SU-DHL-6 (cell line): Measurements from ENCODE around the gene CBL.

Experiments used
- H2AFZ ChIP-seq: fragments of 200-600 bp; sonication (generic); 2 replicates; pipeline ENCODE4 v1.6.1; 2014; ENCODE audit warnings: low read depth, mild to moderate bottlenecking, moderate library complexity, mixed read lengths, antibody characterized with exemption, low read length; ENCODE audit not compliant: severe bottlenecking
- H3F3A ChIP-seq: fragments of 200-600 bp; shearing (Covaris generic); 2 replicates; pipeline ENCODE4 v1.6.0; 2016; ENCODE audit warnings: antibody characterized with exemption, mild to moderate bottlenecking; ENCODE audit not compliant: insufficient read depth
- H3K27ac ChIP-seq: fragments of 200-600 bp; sonication (generic); 2 replicates; pipeline ENCODE4 v1.5.1; 2016; ENCODE audit warnings: low read depth, mild to moderate bottlenecking, low read length, moderate library complexity, mixed read lengths
- H3K27me3 ChIP-seq: fragments of 200-600 bp; sonication (generic), shearing (Covaris generic); 2 replicates; pipeline ENCODE4 v1.6.0; 2014; ENCODE audit warnings: mild to moderate bottlenecking, low read length
- H3K36me3 ChIP-seq: fragments of 200-600 bp; sonication (generic); 2 replicates; pipeline ENCODE4 v1.6.1; 2014; ENCODE audit warnings: mild to moderate bottlenecking, low read length, mixed read lengths
- H3K4me2 ChIP-seq: fragments of 300-600, 200-600 bp; shearing (Covaris generic), sonication (generic); 2 replicates; pipeline ENCODE4 v1.6.0; 2014; ENCODE audit warnings: low read length, low read depth, mild to moderate bottlenecking; ENCODE audit not compliant: poor library complexity, severe bottlenecking
- H3K4me3 ChIP-seq: fragments of 200-600 bp; sonication (generic); 2 replicates; pipeline ENCODE4 v1.5.1; 2014; ENCODE audit warnings: antibody characterized with exemption, low read length, mild to moderate bottlenecking, mixed read lengths; ENCODE audit not compliant: insufficient read depth, poor library complexity, severe bottlenecking
- H3K79me2 ChIP-seq: fragments of 200-600 bp; sonication (generic); 2 replicates; pipeline ENCODE4 v1.6.1; 2014; ENCODE audit warnings: mild to moderate bottlenecking, low read length, moderate library complexity; ENCODE audit not compliant: insufficient read depth
- H3K9ac ChIP-seq: fragments of 200-600 bp; sonication (generic); 2 replicates; pipeline ENCODE4 v1.7.0; 2014; ENCODE audit warnings: mild to moderate bottlenecking, low read length
- H3K9me2 ChIP-seq: fragments of 200-600 bp; sonication (generic); replicated peaks from 2 replicates; pipeline ENCODE4 v1.6.1; 2014; ENCODE audit warnings: low read length; ENCODE audit not compliant: insufficient read depth
- H3K9me3 ChIP-seq: fragments of 200-600 bp; sonication (generic); 2 replicates; pipeline ENCODE4 v1.6.1; 2014; ENCODE audit warnings: low read length, mixed read lengths; ENCODE audit not compliant: insufficient read depth
- H4K20me1 ChIP-seq: fragments of 200-600 bp; sonication (generic); 2 replicates; pipeline ENCODE4 v1.6.1; 2014; ENCODE audit warnings: low read depth, mild to moderate bottlenecking, antibody characterized with exemption, low read length, moderate library complexity, mixed read lengths
- EZH2phosphoT487 ChIP-seq: fragments of 200-600 bp; sonication (generic), shearing (Covaris generic); conservative IDR thresholded peaks from 2 replicates; pipeline ENCODE4 v1.6.1; 2018; ENCODE audit warnings: mild to moderate bottlenecking, antibody characterized with exemption, low read length, moderate library complexity, mixed read lengths
- TF ChIP-seq, protein P1 (sequence below): fragments of 200-600 bp; sonication (generic); IDR thresholded peaks from one replicate; pipeline ENCODE4 v1.5.1; 2017; ENCODE audit warnings: antibody characterized with exemption, mild to moderate bottlenecking, low read length, moderate library complexity; ENCODE audit not compliant: insufficient read depth, poor library complexity, severe bottlenecking

The CBL gene

DNA sequence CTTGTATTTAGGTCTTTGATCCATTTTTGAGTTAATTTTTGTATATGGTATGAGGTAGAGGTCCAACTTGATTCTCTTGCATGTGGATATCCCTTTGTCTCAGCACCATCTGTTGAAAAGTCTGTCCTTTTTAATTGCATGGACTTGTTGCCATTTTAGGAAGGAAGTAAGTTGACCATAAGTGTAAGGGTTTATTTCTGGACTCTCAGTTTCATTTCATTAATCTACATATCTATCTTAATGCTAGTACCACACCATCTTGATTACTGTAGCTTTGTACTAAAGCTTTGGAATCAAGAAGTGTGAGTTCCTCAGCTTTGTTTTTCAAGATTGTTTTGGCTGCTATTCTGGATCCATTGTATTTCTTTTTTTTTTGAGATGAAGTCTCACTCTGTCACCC is 31.4 kb downstream of the CBL start:
- Histone ChIP-seq H3K36me3 (peaks cover 9% of the 10 kb centered on the region; the same call in 1 of the 2 replicates), H3K27me3 (no peaks in the 10 kb centered on the region), H3K79me2 (peaks cover 56% of the 10 kb centered on the region), H2AFZ (no peak overlapping the region), H3F3A (peaks cover 8% of the 10 kb centered on the region; the same call in 1 of the 2 replicates), H3K4me3 (no peak overlapping the region), H3K27ac (no peak overlapping the region), H3K9ac (no peak overlapping the region), H3K4me2 (no peak overlapping the region), H4K20me1 (0 out of 2 replicates have a peak, but pooled peaks cover 3% of the 10 kb centered on the region), H3K9me3 (no peaks in the 10 kb centered on the region), H3K9me2 (no peaks in the 10 kb centered on the region)
- TF ChIP-seq EZH2phosphoT487, result no peak
- TF ChIP-seq, protein P1, sequence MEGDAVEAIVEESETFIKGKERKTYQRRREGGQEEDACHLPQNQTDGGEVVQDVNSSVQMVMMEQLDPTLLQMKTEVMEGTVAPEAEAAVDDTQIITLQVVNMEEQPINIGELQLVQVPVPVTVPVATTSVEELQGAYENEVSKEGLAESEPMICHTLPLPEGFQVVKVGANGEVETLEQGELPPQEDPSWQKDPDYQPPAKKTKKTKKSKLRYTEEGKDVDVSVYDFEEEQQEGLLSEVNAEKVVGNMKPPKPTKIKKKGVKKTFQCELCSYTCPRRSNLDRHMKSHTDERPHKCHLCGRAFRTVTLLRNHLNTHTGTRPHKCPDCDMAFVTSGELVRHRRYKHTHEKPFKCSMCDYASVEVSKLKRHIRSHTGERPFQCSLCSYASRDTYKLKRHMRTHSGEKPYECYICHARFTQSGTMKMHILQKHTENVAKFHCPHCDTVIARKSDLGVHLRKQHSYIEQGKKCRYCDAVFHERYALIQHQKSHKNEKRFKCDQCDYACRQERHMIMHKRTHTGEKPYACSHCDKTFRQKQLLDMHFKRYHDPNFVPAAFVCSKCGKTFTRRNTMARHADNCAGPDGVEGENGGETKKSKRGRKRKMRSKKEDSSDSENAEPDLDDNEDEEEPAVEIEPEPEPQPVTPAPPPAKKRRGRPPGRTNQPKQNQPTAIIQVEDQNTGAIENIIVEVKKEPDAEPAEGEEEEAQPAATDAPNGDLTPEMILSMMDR, result no peak

DNA sequence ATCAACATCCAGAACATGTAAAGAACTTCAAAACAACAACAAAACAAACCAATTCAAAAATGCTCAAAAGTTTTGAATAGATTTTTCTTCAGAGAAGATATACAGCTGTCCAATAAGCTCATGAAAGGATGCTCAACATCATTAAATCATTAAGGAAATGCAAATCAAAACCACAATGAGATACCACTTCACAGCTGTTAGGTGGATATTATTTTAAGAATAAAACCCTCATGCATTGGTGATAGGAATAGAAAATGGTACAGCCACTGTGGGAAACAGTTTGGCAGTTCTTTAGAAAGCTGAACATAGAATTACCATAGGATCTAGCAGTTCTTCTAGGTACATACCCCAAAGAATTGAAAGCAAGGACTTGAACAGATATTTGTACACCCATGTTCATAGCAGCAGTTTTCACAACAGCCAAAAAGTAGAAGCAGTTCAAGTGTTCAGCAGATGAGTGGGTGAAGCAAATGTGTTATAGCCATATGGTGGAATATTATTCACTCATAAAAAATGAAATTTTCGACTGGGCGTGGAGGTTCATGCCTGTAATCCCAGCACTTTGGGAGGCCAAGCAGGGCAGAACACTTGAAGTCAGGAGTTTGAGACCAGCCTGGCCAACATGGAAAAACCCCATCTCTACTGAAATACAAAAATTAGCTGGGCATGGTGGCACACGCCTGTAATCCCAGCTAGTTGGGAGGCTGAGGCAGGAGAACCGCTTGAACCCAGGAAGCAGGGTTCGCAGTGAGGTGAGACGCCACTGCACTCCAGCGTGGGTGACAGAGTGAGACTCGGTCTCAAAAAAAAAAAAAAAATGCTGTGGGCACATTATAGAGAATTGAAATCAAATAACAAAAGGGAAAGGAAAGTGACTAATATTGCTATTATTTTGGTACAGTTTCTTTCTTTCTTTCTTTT is 42.9 kb downstream of the CBL start:
- peaks cover 54% of the 10 kb centered on the region for H3K79me2 ChIP-seq
- H2AFZ ChIP-seq, result no peak overlapping the region
- no peaks in the 10 kb centered on the region for H3K9me3 ChIP-seq
- no peaks in the 10 kb centered on the region for H3K27me3 ChIP-seq
- no peaks in the 10 kb centered on the region for H3K9me2 ChIP-seq
- H3K4me3 ChIP-seq, result no peak overlapping the region
- peak overlapping the region; percentile 27; the same call in 1 of the 2 replicates for H3K27ac ChIP-seq
- peaks cover 7% of the 10 kb centered on the region; the same call in 1 of the 2 replicates for H3F3A ChIP-seq
- peaks cover 6% of the 10 kb centered on the region; the same call in 1 of the 2 replicates for H3K36me3 ChIP-seq
- TF ChIP-seq, protein P1, result no peak
- no peak for TF ChIP-seq EZH2phosphoT487
- peak overlapping the region; percentile 31 for H3K4me2 ChIP-seq
- H4K20me1 ChIP-seq, result no peaks in the 10 kb centered on the region
- H3K9ac ChIP-seq, result no peak overlapping the region

DNA sequence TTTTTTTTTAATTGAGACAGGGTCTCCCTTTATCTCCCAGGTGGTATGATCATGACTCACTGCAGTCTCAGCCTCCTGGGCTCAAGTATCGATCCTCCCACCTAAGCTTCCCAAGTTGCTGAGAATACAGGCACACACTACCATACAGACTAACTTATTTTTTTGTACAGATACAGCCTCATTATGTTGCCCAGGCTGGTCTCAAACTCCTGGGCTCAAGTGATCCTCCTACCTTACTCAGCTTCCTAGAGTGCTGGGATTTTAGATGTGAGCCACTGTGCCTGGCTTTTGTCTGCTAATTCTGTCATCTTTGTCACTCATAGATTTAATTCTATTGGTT is 43.5 kb downstream of the CBL start:
- Histone ChIP-seq H4K20me1 (no peaks in the 10 kb centered on the region), H3K9me2 (no peaks in the 10 kb centered on the region), H3K4me3 (no peak overlapping the region), H3K79me2 (peaks cover 53% of the 10 kb centered on the region), H3K36me3 (peaks cover 6% of the 10 kb centered on the region; the same call in 1 of the 2 replicates), H3K27ac (no peak overlapping the region), H3K9ac (no peak overlapping the region), H3K27me3 (no peaks in the 10 kb centered on the region), H3K9me3 (no peaks in the 10 kb centered on the region), H3F3A (peaks cover 4% of the 10 kb centered on the region; the same call in 1 of the 2 replicates), H3K4me2 (no peak overlapping the region), H2AFZ (no peak overlapping the region)
- TF ChIP-seq EZH2phosphoT487, result no peak
- TF ChIP-seq, protein P1, result no peak
